Omental fat pad (tissue), 4 donors: ENCODE results near the gene VRK2. TPM values are rescaled to one million over a fixed set of nuclear protein-coding genes. Genes with fewer than 3 reads are reported as not detected.
"Not testable (repeated sequence)": the region's sequence is repeated elsewhere in the genome, so short reads cannot be mapped to it uniquely, and the experiment has no call there.

ENCODE experiments used
- ATAC-seq: fragments of 150-250 bp; one replicate; pipeline ENCODE4 v1.9.1; 2016; ENCODE audit warnings: mild to moderate bottlenecking, moderate library complexity; ENCODE audit not compliant: low FRiP score
- DNase-seq: peaks from one replicate; pipeline ENCODE4 v3.0.0-alpha.2; 2019; ENCODE audit warnings: low spot score
- total RNA-seq, 4 donors: library from RNA; depleted of rRNA; stranded (reverse); fragments of >200 nt; gene quantifications; one replicate each; pipeline ENCODE4 v1.1.0, GENCODE V29; 2016
- TF ChIP-seq, protein P1 (sequence below), 3 donors: fragments of 450-650 bp; IDR thresholded peaks; one replicate each; pipeline ENCODE4 v1.5.1; 2016 to 2017; ENCODE audit warnings: antibody characterized with exemption in 3 of 3, mild to moderate bottlenecking in 3 of 3, moderate library complexity in 2 of 3

The VRK2 gene
- total RNA-seq, 4 donors from 2014 or later: 16.1 to 24.6 (median 18.7) TPM

GRCh38 chr2:58081000-58081399 is 34.4 kb downstream of the VRK2 start:
- DNase-seq: no peak
- TF ChIP-seq, protein P1, sequence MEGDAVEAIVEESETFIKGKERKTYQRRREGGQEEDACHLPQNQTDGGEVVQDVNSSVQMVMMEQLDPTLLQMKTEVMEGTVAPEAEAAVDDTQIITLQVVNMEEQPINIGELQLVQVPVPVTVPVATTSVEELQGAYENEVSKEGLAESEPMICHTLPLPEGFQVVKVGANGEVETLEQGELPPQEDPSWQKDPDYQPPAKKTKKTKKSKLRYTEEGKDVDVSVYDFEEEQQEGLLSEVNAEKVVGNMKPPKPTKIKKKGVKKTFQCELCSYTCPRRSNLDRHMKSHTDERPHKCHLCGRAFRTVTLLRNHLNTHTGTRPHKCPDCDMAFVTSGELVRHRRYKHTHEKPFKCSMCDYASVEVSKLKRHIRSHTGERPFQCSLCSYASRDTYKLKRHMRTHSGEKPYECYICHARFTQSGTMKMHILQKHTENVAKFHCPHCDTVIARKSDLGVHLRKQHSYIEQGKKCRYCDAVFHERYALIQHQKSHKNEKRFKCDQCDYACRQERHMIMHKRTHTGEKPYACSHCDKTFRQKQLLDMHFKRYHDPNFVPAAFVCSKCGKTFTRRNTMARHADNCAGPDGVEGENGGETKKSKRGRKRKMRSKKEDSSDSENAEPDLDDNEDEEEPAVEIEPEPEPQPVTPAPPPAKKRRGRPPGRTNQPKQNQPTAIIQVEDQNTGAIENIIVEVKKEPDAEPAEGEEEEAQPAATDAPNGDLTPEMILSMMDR (IDR thresholded peaks at IDR 0.05): no peak
- ATAC-seq: no peak

GRCh38 chr2:58089081-58089480 is 42.5 kb downstream of the VRK2 start:
- TF ChIP-seq, protein P1 (IDR thresholded peaks at IDR 0.05): no peak
- no peak for ATAC-seq
- no peak for DNase-seq

DNA sequence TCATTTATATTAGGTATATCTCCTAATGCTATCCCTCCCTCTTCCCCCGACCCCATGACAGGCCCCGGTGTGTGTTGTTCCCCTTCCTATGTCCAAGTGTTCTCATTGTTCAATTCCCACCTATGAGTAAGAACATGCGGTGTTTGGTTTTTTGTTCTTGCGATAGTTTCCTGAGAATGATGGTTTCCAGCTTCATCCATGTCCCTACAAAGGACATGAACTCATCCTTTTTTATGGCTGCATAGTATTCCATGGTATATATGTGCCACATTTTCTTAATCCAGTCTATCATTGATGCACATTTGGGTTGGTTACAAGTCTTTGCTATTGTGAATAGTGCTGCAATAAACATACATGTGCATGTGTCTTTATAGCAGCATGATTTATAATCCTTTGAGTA is 46.2 kb downstream of the VRK2 start:
- not testable (repeated sequence) for ATAC-seq, DNase-seq

- TF ChIP-seq, protein P1 (IDR thresholded peaks at IDR 0.05): no peak
- ATAC-seq (no peak), DNase-seq (no peak)
These were observed 50.4 kb downstream of the VRK2 start for GRCh38 chr2:58097025-58097424.

DNA sequence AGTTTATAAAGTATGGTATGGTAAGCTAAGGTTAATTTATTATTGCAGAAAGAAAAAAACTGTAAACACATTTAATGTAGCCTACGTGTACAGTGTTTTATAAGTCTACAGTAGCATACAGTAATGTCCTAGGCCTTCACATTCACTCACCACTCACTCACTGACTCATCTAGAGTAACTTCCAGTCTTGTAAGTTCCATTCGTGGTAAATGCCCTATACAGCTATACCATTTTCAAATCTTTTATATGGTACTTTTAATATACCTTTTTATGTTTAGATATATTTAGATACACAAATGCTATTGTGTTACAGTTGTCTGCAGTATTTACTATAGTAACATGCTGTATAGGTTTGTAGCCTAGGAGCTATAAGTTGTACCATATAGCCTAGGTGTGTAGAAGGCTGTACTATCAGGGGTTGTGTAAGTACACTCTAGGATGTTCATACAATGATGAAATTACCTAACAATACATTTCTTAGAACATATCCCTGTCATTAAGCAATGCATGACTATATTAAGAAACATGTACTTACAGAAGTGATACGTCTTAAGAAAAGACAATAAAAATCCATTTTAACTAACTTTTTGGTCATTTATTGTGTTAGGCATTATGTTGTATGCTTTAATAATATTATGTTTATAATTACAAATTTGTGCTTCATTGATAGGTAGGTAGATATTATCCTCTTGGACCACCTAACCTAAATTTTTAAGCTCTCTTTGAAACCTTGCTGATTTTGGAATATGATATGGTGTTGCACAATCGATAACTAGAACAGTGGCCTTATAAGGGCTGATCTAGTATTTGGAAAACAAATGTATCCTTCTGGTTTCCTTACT is 51.9 kb downstream of the VRK2 start:
- DNase-seq (no peak), ATAC-seq (no peak)
- TF ChIP-seq, protein P1 (IDR thresholded peaks at IDR 0.05): no peak

GRCh38 chr2:58099096-58099769 is 52.6 kb downstream of the VRK2 start:
- TF ChIP-seq, protein P1 (IDR thresholded peaks at IDR 0.05): no peak
- ATAC-seq (no peak), DNase-seq (no peak)

DNA sequence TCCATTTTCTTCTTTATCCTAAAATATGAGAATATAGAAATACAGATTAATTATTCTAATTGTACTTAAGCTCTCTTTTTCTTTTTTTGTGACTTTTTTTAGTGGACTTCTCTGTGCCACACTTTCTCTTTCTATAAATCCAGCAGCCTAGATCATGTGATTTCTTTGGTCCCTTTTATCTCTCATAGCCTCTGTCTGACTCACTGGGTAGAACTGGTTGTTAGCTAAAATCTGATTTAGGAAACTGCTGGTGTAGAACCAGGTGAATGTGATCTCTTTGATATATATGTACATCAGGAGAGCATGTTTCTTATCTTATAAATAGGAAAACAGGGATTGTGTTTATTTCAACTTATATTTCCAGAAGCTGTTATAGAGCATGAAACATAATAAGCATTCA is 54.9 kb downstream of the VRK2 start:
- TF ChIP-seq, protein P1 (IDR thresholded peaks at IDR 0.05): no peak
- DNase-seq (no peak), ATAC-seq (no peak)
